Measurements from ENCODE around the gene CD99L2. TPM values are rescaled to one million over a fixed set of nuclear protein-coding genes. Genes with fewer than 3 reads are reported as not detected.

The CD99L2 gene
- total RNA-seq, 2 experiments from 2014 or later, result 5.9 to 12.3 TPM

- no peak for TF ChIP-seq EZH2phosphoT487 (IDR thresholded peaks at IDR 0.05; ENCODE audit: borderline replicate concordance, low read depth, low read length)
- no peak for TF ChIP-seq CTCF (conservative IDR thresholded peaks at IDR 0.05; ENCODE audit: low read length)
- H3K9me2 ChIP-seq (ENCODE audit: insufficient read depth, low read length), result no peaks in the 10 kb centered on the region
- H4K20me1 ChIP-seq (ENCODE audit: insufficient read depth, low read length), result no peaks in the 10 kb centered on the region
- no peaks in the 10 kb centered on the region for H3K79me2 ChIP-seq (ENCODE audit: insufficient read depth, low read depth, low read length)
- no peak overlapping the region for H3K27ac ChIP-seq (ENCODE audit: low read depth, low read length, poor library complexity, severe bottlenecking)
- H3K9me3 ChIP-seq (ENCODE audit: low read length), result no peaks in the 10 kb centered on the region
- H3K4me3 ChIP-seq (ENCODE audit: low read depth, low read length, poor library complexity, severe bottlenecking), result no peak overlapping the region
- H3K36me3 ChIP-seq (ENCODE audit: insufficient read depth, low read length), result no peaks in the 10 kb centered on the region
- no peak for DNase-seq (ENCODE audit: low spot score)
- H3K4me2 ChIP-seq (ENCODE audit: low read length), result no peak overlapping the region
- H2AFZ ChIP-seq (ENCODE audit: low read length), result no peak overlapping the region
- H3K4me1 ChIP-seq (ENCODE audit: insufficient read depth, low read length, poor library complexity, severe bottlenecking), result no peaks in the 10 kb centered on the region
- BruUV-seq (replicated peaks), result no TSS peak
- intact Hi-C loops (cut with micrococcal nuclease; ENCODE audit: unreplicated experiment), result no loop called here
- POLR2A ChIA-PET, result interaction anchor here (0.5 kb wide), 1 partner anchor 11 kb away, joined by 4 read pairs; no protein-coding TSS in a partner anchor
- CTCF ChIA-PET (ENCODE audit: unreplicated experiment), result no interaction called here
Measured at GRCh38 chrX:150813922-150814321, 84.5 kb downstream of the CD99L2 start.

GRCh38 chrX:150806827-150807226 is 91.6 kb downstream of the CD99L2 start:
- ChIA-PET POLR2A (no interaction called here), CTCF (ENCODE audit: unreplicated experiment) (no interaction called here)
- no peaks in the 10 kb centered on the region for H4K20me1 ChIP-seq (ENCODE audit: insufficient read depth, low read length)
- intact Hi-C loops (cut with micrococcal nuclease; ENCODE audit: unreplicated experiment), result no loop called here
- H3K27ac ChIP-seq (ENCODE audit: low read depth, low read length, poor library complexity, severe bottlenecking), result no peak overlapping the region
- DNase-seq (ENCODE audit: low spot score), result no peak
- H3K9me3 ChIP-seq (ENCODE audit: low read length), result no peaks in the 10 kb centered on the region
- no peak overlapping the region for H2AFZ ChIP-seq (ENCODE audit: low read length)
- H3K9me2 ChIP-seq (ENCODE audit: insufficient read depth, low read length), result no peaks in the 10 kb centered on the region
- no peak for TF ChIP-seq EZH2phosphoT487 (IDR thresholded peaks at IDR 0.05; ENCODE audit: borderline replicate concordance, low read depth, low read length)
- TF ChIP-seq CTCF (conservative IDR thresholded peaks at IDR 0.05; ENCODE audit: low read length), result no peak
- no peaks in the 10 kb centered on the region for H3K36me3 ChIP-seq (ENCODE audit: insufficient read depth, low read length)
- H3K4me1 ChIP-seq (ENCODE audit: insufficient read depth, low read length, poor library complexity, severe bottlenecking), result no peaks in the 10 kb centered on the region
- H3K4me3 ChIP-seq (ENCODE audit: low read depth, low read length, poor library complexity, severe bottlenecking), result no peak overlapping the region
- BruUV-seq (replicated peaks), result no TSS peak
- H3K79me2 ChIP-seq (ENCODE audit: insufficient read depth, low read depth, low read length), result no peaks in the 10 kb centered on the region
- H3K4me2 ChIP-seq (ENCODE audit: low read length), result no peak overlapping the region

GRCh38 chrX:150805736-150806135 is 92.7 kb downstream of the CD99L2 start:
- POLR2A ChIA-PET, result no interaction called here
- Histone ChIP-seq H3K27ac (ENCODE audit: low read depth, low read length, poor library complexity, severe bottlenecking) (no peak overlapping the region), H3K36me3 (ENCODE audit: insufficient read depth, low read length) (no peaks in the 10 kb centered on the region), H3K4me1 (ENCODE audit: insufficient read depth, low read length, poor library complexity, severe bottlenecking) (no peaks in the 10 kb centered on the region), H2AFZ (ENCODE audit: low read length) (no peak overlapping the region), H3K9me2 (ENCODE audit: insufficient read depth, low read length) (no peaks in the 10 kb centered on the region), H3K9me3 (ENCODE audit: low read length) (no peaks in the 10 kb centered on the region), H3K79me2 (ENCODE audit: insufficient read depth, low read depth, low read length) (no peaks in the 10 kb centered on the region), H3K4me3 (ENCODE audit: low read depth, low read length, poor library complexity, severe bottlenecking) (no peak overlapping the region), H4K20me1 (ENCODE audit: insufficient read depth, low read length) (no peaks in the 10 kb centered on the region), H3K4me2 (ENCODE audit: low read length) (no peak overlapping the region)
- no peak for DNase-seq (ENCODE audit: low spot score)
- intact Hi-C loops (cut with micrococcal nuclease; ENCODE audit: unreplicated experiment), result no loop called here
- CTCF ChIA-PET (ENCODE audit: unreplicated experiment), result no interaction called here
- BruUV-seq (replicated peaks), result no TSS peak
- TF ChIP-seq EZH2phosphoT487 (IDR thresholded peaks at IDR 0.05; ENCODE audit: borderline replicate concordance, low read depth, low read length), result no peak
- no peak for TF ChIP-seq CTCF (conservative IDR thresholded peaks at IDR 0.05; ENCODE audit: low read length)

All from OCI-LY7 (cell line).